ENCODE results near the gene MORN1.

The MORN1 gene

DNA sequence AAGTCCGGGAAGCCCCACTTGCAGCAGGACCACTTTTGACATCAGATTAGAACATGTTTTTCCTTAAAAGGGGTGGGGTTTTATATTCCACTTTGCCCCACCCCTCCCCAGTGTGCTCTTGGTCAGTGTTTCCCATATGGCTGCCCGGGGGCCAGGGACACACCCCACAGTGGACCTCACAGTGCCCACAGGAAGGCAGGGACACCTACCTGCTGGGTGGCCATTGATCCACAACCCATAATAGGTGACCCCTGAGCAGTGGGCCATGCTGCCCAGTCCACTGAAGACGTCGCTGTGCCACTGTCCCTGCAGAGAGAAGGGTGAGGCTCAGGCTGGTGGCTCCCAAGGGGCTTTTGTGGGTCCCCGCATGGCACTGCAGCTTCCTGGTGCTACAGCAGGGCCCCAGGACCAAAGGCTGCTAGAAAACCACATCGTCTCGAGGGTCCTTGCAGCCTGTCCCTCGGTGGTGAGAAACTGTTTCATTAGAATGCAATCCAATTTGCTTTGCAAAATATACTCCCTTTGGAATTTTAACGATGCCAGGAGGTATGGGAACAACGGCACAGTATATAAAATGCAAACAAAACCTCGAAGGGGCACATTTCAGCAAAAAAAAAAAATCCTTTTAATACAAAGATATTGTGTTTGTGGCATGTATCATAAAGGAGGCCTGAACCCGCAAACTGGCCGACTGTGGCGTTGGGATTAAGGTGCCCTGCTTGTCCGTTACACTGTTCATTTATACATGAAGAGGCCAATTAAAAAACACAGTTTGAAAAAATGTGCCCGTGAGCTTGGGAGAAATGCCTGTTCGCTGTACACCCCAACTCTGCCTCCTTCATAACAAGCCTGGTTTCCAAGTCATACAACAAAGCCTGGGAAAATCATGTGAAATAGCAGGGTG is 16.9 kb downstream of the MORN1 start:
- Histone ChIP-seq H4K20me1 (ENCODE audit: insufficient read depth, low read length) (no peaks in the 10 kb centered on the region), H3K4me3 (ENCODE audit: low read length) (no peak overlapping the region), H3K9me3 (ENCODE audit: insufficient read depth, low read length) (no peaks in the 10 kb centered on the region), H3K9ac (ENCODE audit: low read length) (no peak overlapping the region), H3K4me1 (ENCODE audit: low read length) (no peaks in the 10 kb centered on the region), H3K27ac (ENCODE audit: low read length) (no peak overlapping the region), H2AFZ (ENCODE audit: low read depth, low read length) (no peak overlapping the region), H3K4me2 (ENCODE audit: low read length) (no peak overlapping the region), H3K79me2 (ENCODE audit: low read length) (no peaks in the 10 kb centered on the region), H3K27me3 (ENCODE audit: low read depth, low read length) (peaks cover 13% of the 10 kb centered on the region; the same call in 1 of the 2 replicates), H3K36me3 (replicated peaks; ENCODE audit: low read depth, low read length) (no peaks in the 10 kb centered on the region)
- TF ChIP-seq CTCF (IDR thresholded peaks at IDR 0.05; ENCODE audit: low read depth, low read length) (no peak), EZH2phosphoT487 (IDR thresholded peaks at IDR 0.05; ENCODE audit: low read depth) (no peak)

DNA sequence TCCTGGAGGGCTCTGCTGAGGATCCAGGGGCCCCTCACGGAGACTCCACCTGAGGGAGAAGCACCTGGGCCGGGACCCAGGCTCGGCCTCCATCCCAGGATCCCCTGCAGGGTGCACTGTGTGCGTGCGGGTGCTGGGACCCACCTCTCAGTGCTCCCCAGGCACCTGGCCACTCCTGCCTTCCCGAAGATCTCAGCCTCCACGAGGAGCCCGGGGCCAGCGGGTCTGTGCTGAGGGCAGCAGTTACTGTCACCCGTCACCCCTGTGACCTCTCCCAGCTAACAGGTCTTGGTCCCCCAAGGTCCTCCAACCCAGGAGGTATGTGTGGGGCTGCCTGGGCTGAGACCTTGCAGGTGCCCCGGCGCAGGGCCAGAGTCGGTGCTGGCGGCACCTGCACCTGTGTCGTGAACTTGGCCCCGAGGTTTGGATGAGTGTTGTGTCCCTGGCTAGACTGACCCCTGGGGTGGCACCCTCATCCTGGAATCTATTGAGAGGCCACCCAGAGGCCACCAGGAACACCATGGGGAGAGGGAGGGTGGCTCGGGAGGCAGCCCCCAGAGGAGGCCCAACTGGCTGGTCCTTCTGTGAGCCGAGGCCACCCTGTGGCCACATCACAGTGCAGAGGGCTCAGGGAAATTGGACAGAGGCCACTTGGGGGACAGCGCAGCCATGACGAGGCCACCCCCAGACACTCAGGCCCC is 17.7 kb downstream of the MORN1 start:
- Histone ChIP-seq H3K79me2 (ENCODE audit: low read length) (no peaks in the 10 kb centered on the region), H3K9ac (ENCODE audit: low read length) (no peak overlapping the region), H3K4me3 (ENCODE audit: low read length) (no peak overlapping the region), H4K20me1 (ENCODE audit: insufficient read depth, low read length) (no peaks in the 10 kb centered on the region), H3K27me3 (ENCODE audit: low read depth, low read length) (peaks cover 13% of the 10 kb centered on the region; the same call in 1 of the 2 replicates), H3K36me3 (replicated peaks; ENCODE audit: low read depth, low read length) (no peaks in the 10 kb centered on the region), H3K4me1 (ENCODE audit: low read length) (no peaks in the 10 kb centered on the region), H3K9me3 (ENCODE audit: insufficient read depth, low read length) (no peaks in the 10 kb centered on the region), H2AFZ (ENCODE audit: low read depth, low read length) (no peak overlapping the region), H3K4me2 (ENCODE audit: low read length) (no peak overlapping the region), H3K27ac (ENCODE audit: low read length) (no peak overlapping the region)
- no peak for TF ChIP-seq CTCF (IDR thresholded peaks at IDR 0.05; ENCODE audit: low read depth, low read length)
- no peak for TF ChIP-seq EZH2phosphoT487 (IDR thresholded peaks at IDR 0.05; ENCODE audit: low read depth)

- Histone ChIP-seq H4K20me1 (ENCODE audit: insufficient read depth, low read length) (no peaks in the 10 kb centered on the region), H3K79me2 (ENCODE audit: low read length) (no peaks in the 10 kb centered on the region), H3K27me3 (ENCODE audit: low read depth, low read length) (peaks cover 13% of the 10 kb centered on the region; the same call in 1 of the 2 replicates), H3K4me1 (ENCODE audit: low read length) (no peaks in the 10 kb centered on the region), H3K27ac (ENCODE audit: low read length) (no peak overlapping the region), H3K9me3 (ENCODE audit: insufficient read depth, low read length) (no peaks in the 10 kb centered on the region), H3K9ac (ENCODE audit: low read length) (no peak overlapping the region), H3K4me2 (ENCODE audit: low read length) (no peak overlapping the region), H3K36me3 (replicated peaks; ENCODE audit: low read depth, low read length) (no peaks in the 10 kb centered on the region), H3K4me3 (ENCODE audit: low read length) (no peak overlapping the region), H2AFZ (ENCODE audit: low read depth, low read length) (no peak overlapping the region)
- TF ChIP-seq CTCF (IDR thresholded peaks at IDR 0.05; ENCODE audit: low read depth, low read length) = no peak
- TF ChIP-seq EZH2phosphoT487 (IDR thresholded peaks at IDR 0.05; ENCODE audit: low read depth) = no peak
Observed at GRCh38 chr1:2372551-2373490, 18.5 kb downstream of the MORN1 start.

Data from OCI-LY3 (cell line).